ENCODE results near the gene NCOA3. TPM values are rescaled to one million over a fixed set of nuclear protein-coding genes. Genes with fewer than 3 reads are reported as not detected.

NCOA3 gene
- 15.5 and 34.6 TPM in 2 replicates for total RNA-seq

GRCh38 chr20:47501482-47502270, at the start of gene NCOA3:
NCOA3 (plus strand) TSS chr20:47501887; CDS start chr20:47622248, 120,361 bp downstream.

Other genes with a start within 250 kb of the NCOA3 start
- 11.8 and 97.7 TPM in 2 replicates for gene ZMYND8, start 145.2 kb upstream of the NCOA3 start, total RNA-seq